Measurements from ENCODE around the gene MAB21L1.

The MAB21L1 gene

GRCh38 chr13:35479038-35479492 is 2.6 kb upstream of the MAB21L1 start:
- no peak for DNase-seq

GRCh38 chr13:35478271-35479037 is 2.0 kb upstream of the MAB21L1 start:
- DNase-seq, result no peak

GRCh38 chr13:35477386-35477946 is 977 bp upstream of the MAB21L1 start:
- no peak for DNase-seq

- DNase-seq, result no peak
Measured at GRCh38 chr13:35475212-35475959, 1.1 kb downstream of the MAB21L1 start.

GRCh38 chr13:35474496-35475211 is 1.8 kb downstream of the MAB21L1 start:
- DNase-seq, result no peak

- DNase-seq, result no peak
Measured at GRCh38 chr13:35473802-35474201, 2.7 kb downstream of the MAB21L1 start.

- no peak for DNase-seq
Measured at GRCh38 chr13:35473206-35473775, 3.2 kb downstream of the MAB21L1 start.

- DNase-seq, result no peak
Measured at GRCh38 chr13:35472323-35472881, 4.1 kb downstream of the MAB21L1 start.

GRCh38 chr13:35471706-35472322 is 4.7 kb downstream of the MAB21L1 start:
- DNase-seq, result no peak

GRCh38 chr13:35470671-35471661 is 5.5 kb downstream of the MAB21L1 start:
- no peak for DNase-seq

- DNase-seq, result no peak
Measured at GRCh38 chr13:35469806-35470525, 6.5 kb downstream of the MAB21L1 start.

- no peak for DNase-seq
Measured at GRCh38 chr13:35468195-35468594, 8.3 kb downstream of the MAB21L1 start.

- DNase-seq, result no peak
Measured at GRCh38 chr13:35465371-35465770, 11.1 kb downstream of the MAB21L1 start.

- no peak for DNase-seq
Measured at GRCh38 chr13:35460061-35460460, 16.4 kb downstream of the MAB21L1 start.

- DNase-seq, result no peak
Measured at GRCh38 chr13:35457258-35457657, 19.2 kb downstream of the MAB21L1 start.

- no peak for DNase-seq
Measured at GRCh38 chr13:35455022-35455421, 21.5 kb downstream of the MAB21L1 start.

GRCh38 chr13:35449821-35450220 is 26.7 kb downstream of the MAB21L1 start:
- DNase-seq, result no peak

GRCh38 chr13:35448465-35448864 is 28.0 kb downstream of the MAB21L1 start:
- DNase-seq, result no peak

Measured in activated naive CD4-positive, alpha-beta T cell treated with anti-CD3 and anti-CD28 coated beads, Interleukin-2, amount 50 U/mL, for 16 hours (primary cell).